ENCODE data around the gene CDH4. TPM values are rescaled to one million over a fixed set of nuclear protein-coding genes. Genes with fewer than 3 reads are reported as not detected.

CDH4 gene
- total and polyA plus RNA-seq, 2 of the 13 experiments (the other 11 are each of a cell fraction or from before 2014, with no cell fraction given): not detected

- H3K4me2 ChIP-seq (ENCODE audit: low read depth, low read length): no peak overlapping the region
- no peak for DNase-seq (ENCODE audit: low spot score)
- TF ChIP-seq ZSCAN25 (CRISPR knock-in tag; IDR thresholded peaks at IDR 0.05): no peak
- TF ChIP-seq MNT (IDR thresholded peaks at IDR 0.05): peak; percentile 85
- POLR2A ChIA-PET: no interaction called here
- FAIRE-seq: no peak
- CTCF ChIA-PET (ENCODE audit: low intra/inter-chr PET ratio, low total read pairs): no interaction called here
- in situ Hi-C loops (cut with HindIII; ENCODE audit: extremely low pct_ligation_motif_present, low pct_unique_long_range_greater_than_20kb): no loop called here
- H3K27ac ChIP-seq (ENCODE audit: extremely low read length, insufficient read depth, low read length): no peak overlapping the region
- H4K20me1 ChIP-seq (ENCODE audit: insufficient read depth, low read length): no peaks in the 10 kb centered on the region; the same call in 1 of the 2 replicates
- H2AFZ ChIP-seq (ENCODE audit: low read length): no peak overlapping the region
- BruUV-seq (replicated peaks): no TSS peak
- intact Hi-C loops (cut with micrococcal nuclease; ENCODE audit: unreplicated experiment): no loop called here
- ATAC-seq: no peak
- H3K27me3 ChIP-seq (ENCODE audit: control insufficient read depth in 1 of 2, insufficient read depth in 2 of 2, low read length in 2 of 2): peaks cover 17 to 87% of the 10 kb centered on the region in 2 experiments; a peak in 4 of 5 replicates
- H3K4me3 ChIP-seq (replicated peaks in 1 of 3; ENCODE audit: insufficient read depth in 1 of 3, low read depth in 2 of 3, low read length in 3 of 3): no peak overlapping the region
- no peaks in the 10 kb centered on the region for H3K9me3 ChIP-seq (ENCODE audit: low read length)
- no peak overlapping the region for H3K9ac ChIP-seq (ENCODE audit: insufficient read depth, low read depth, low read length)
- no peaks in the 10 kb centered on the region for H3K4me1 ChIP-seq (ENCODE audit: insufficient read depth, low read length)
- no peaks in the 10 kb centered on the region for H3K36me3 ChIP-seq (replicated peaks in 1 of 2; ENCODE audit: control insufficient read depth in 1 of 2, insufficient read depth in 2 of 2, low read length in 2 of 2)
- no peaks in the 10 kb centered on the region for H3K79me2 ChIP-seq (ENCODE audit: insufficient read depth, low read length)
- 13% methylated on average over 14 of the region's 14 CpGs for WGBS (ENCODE audit: low lambda C conversion rate)
These were observed 286.3 kb downstream of the CDH4 start for GRCh38 chr20:61538183-61538942.

- Histone ChIP-seq H3K4me2 (ENCODE audit: low read depth, low read length) (no peak overlapping the region), H4K20me1 (ENCODE audit: insufficient read depth, low read length) (no peaks in the 10 kb centered on the region), H3K4me1 (ENCODE audit: insufficient read depth, low read length) (no peaks in the 10 kb centered on the region), H2AFZ (ENCODE audit: low read length) (no peak overlapping the region), H3K4me3 (replicated peaks in 1 of 3; ENCODE audit: insufficient read depth in 1 of 3, low read depth in 2 of 3, low read length in 3 of 3) (no peak overlapping the region), H3K27me3 (ENCODE audit: control insufficient read depth in 1 of 2, insufficient read depth in 2 of 2, low read length in 2 of 2) (peaks cover 17 to 86% of the 10 kb centered on the region in 2 experiments; a peak in 4 of 5 replicates), H3K27ac (ENCODE audit: extremely low read length, insufficient read depth, low read length) (no peak overlapping the region), H3K79me2 (ENCODE audit: insufficient read depth, low read length) (no peaks in the 10 kb centered on the region), H3K9ac (ENCODE audit: insufficient read depth, low read depth, low read length) (no peak overlapping the region), H3K36me3 (replicated peaks in 1 of 2; ENCODE audit: control insufficient read depth in 1 of 2, insufficient read depth in 2 of 2, low read length in 2 of 2) (no peaks in the 10 kb centered on the region), H3K9me3 (ENCODE audit: low read length) (no peaks in the 10 kb centered on the region)
- POLR2A ChIA-PET: no interaction called here
- no peak for ATAC-seq
- CTCF ChIA-PET (ENCODE audit: low intra/inter-chr PET ratio, low total read pairs): no interaction called here
- in situ Hi-C loops (cut with HindIII; ENCODE audit: extremely low pct_ligation_motif_present, low pct_unique_long_range_greater_than_20kb): no loop called here
- WGBS (ENCODE audit: low lambda C conversion rate): 63% methylated on average over 3 of the region's 8 CpGs
- DNase-seq (ENCODE audit: low spot score): no peak
- no peak for TF ChIP-seq MAFG (CRISPR knock-in tag; IDR thresholded peaks at IDR 0.05)
- TF ChIP-seq ZHX2 (IDR thresholded peaks at IDR 0.05; ENCODE audit: low read depth): no peak
- TF ChIP-seq ZHX2 (CRISPR knock-in tag; IDR thresholded peaks at IDR 0.05; ENCODE audit: borderline replicate concordance): no peak
- TF ChIP-seq ZNF557 (CRISPR knock-in tag; IDR thresholded peaks at IDR 0.05): no peak
- TF ChIP-seq ZNF737 (CRISPR knock-in tag; IDR thresholded peaks at IDR 0.05; ENCODE audit: borderline replicate concordance): no peak
- TF ChIP-seq ZSCAN9 (CRISPR knock-in tag; IDR thresholded peaks at IDR 0.05; ENCODE audit: borderline replicate concordance): no peak
- no peak for TF ChIP-seq FOXK2 (IDR thresholded peaks at IDR 0.05)
- no peak for FAIRE-seq
- intact Hi-C loops (cut with micrococcal nuclease; ENCODE audit: unreplicated experiment): no loop called here
- BruUV-seq (replicated peaks): no TSS peak
These were observed 286.8 kb downstream of the CDH4 start for GRCh38 chr20:61538943-61539265.

Measured in HepG2 (cell line).